GM18870 (cell line): Measurements from ENCODE around the gene ZNF728.
"Not testable (repeated sequence)": the region's sequence is repeated elsewhere in the genome, so short reads cannot be mapped to it uniquely, and the experiment has no call there.

Experiments
- ATAC-seq: cut with Tn5 transposase; IDR thresholded peaks from one replicate; pipeline ENCODE4 v1.9.1; 2021; ENCODE audit warnings: moderate library complexity; ENCODE audit not compliant: unreplicated experiment

ZNF728 gene

DNA sequence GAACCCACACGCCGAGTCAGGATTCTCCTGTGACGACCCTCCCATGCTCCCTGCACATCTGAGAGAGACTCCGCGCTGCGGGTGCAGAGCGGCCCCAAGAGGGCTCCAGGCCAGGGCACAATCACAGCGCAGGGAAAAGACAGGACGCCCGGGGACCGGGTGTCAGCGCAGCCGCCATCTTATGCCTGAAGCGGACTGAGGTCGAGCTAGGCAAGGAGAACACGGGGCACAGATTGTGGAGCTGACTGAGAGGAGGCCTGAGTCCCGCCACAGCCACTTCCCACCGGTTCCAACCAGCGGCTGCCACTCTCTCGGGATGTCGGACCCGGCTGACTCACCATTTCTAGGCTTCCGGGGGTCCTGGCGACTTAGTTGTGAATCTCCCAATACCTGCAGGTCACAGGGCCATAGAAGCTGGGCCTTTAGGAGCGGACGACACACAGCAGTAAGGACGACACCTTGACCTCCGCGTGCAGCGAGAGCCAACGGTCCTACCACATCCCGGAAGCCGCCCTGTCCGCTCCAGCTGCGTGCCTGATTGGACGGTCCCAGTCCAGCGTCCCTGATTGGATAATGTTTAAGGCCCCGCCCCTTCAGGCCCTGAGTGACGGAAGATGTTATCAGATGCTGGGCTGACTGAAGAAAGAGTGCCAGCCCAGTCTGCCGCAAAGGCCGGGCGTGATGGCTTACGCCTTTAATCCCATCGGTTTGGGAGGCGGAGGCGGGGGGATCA is at the start of gene ZNF728:
TSS of gene ZNF728 (minus strand) at position 487 of the 733 bp plus-strand sequence. CDS start at position 341, 146 bp downstream.
- ATAC-seq, result no peak

DNA sequence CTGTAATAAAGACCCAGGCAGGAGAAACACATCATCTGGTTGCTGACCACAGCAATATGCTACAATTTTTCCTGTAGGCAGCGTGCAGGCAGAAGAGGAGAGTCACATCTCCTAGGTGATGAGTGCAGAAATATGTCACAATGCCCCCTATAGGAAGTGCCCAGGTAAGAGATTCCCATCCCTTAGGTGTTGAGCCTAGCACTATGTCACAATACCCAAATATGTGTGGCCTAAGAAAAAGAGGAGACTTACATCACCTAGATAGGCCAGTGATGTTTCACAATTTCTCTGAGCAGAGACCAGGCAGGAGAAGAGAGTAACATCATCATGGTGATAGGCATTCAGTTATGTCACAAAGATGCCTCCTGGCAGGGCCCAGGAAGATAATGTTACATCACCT is 49.4 kb upstream of the ZNF728 start:
- no peak for ATAC-seq

DNA sequence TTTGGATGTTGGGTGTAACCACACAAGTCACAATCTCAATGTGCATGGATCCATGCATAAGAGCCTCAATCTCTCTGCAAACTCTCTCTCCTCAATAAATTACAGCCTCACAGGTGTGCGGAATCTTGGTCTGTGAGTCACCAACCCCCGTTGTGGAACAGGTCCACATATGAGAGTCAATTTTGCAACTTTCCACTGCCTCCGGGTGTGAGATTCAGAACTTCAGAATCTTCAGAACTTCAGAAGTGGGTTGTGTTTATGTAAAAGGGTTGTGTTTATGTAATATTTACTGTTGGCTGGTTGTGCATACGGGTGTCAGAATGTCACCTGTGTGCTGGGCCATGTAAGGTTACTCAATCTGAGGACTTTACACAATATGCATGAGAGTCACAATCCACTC is 46.3 kb upstream of the ZNF728 start:
- ATAC-seq, result no peak

DNA sequence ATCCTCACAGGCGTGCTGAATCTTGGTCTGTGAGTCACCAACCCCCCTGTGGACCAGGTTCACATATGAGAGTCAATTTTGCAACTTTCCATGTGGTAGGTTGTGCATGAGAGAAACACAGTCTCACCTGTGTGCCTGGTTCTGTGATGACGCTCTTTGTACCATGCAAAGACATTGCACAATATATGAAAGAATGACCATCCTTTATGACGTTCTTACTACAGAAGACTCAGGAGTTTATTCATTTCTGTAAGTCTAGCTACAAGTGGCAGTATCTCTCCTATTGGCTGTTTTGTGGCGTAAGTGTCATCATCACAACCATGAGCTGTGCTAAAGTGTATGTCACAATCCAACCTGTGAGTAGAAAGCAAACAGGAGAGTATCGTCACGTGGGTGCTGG is 43.8 kb upstream of the ZNF728 start:
- no peak for ATAC-seq

DNA sequence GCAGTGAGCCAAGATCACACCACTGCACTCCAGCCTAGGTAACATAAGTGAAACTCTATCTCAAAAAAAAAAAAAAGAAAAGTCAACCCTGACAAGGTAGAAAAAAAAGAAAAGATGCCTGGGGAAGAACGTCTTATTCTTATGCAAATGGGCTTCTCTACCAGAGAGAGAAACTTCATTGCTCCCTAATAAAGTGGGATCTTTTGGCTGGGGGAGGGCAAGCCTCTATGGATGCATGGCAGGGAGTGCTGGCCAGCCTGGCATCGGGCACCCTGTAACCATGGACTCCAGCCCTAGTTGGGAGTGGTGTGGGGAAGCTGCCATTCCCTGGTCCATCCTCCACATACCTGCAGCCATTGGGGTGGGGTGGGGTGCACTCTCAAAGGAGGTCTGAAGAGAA is 30.7 kb upstream of the ZNF728 start:
- ATAC-seq, result no peak

DNA sequence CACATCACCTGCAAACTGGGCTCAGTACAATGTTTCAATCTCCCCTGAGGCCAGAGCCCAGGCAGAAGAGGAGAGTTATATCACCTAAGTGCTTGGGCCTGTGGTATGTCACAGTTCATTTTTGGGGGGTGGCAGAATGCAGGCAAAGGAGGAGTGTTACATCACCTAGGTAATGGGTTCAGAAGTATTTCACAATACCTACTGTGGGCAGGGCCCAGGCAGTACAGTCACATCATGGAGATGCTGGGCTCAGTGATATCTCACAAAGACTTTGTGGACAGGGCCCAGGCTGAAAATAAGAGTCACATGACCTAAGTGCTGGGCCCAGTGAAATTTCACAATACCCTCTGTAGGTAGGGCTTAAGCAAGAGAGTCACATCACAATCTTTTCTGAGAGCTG is 12.7 kb upstream of the ZNF728 start:
- ATAC-seq, result no peak

DNA sequence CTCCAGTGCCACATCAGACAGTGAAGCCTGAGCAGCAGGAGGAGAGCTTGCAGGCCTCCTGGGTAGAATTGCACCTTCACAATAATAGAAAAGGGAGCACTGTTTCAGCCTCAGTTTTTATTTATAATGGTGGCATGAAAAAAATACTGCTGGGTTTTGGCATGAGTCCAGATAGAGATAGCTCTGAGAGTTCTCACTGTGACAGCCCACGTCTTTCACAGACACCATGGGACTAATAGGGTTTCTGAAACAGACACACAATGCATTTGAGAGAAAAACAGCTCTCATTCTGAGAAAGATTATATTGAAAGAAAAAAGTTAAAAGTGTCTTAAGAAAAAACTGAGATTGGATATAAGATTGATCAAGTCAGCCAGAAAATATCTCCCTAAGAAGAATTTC is 8.0 kb downstream of the ZNF728 start:
- ATAC-seq, result not testable (repeated sequence)

DNA sequence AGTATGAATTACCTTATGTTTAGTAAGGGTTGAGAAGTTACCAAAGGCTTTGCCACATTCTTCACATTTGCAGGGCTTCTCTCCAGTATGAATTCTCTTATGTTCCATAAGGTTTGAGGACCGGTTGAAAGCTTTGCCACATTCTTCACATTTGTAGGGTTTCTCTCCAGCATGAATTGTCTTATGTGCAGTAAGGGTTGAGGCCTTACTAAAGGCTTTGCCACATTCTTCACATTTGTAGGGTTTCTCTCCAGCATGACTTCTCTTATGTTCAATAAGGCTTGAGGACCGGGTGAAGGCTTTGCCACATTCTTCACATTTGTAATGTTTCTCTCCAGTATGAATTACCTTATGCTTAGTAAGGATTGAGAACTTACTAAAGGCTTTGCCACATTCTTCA is 26.7 kb downstream of the ZNF728 start:
- no peak for ATAC-seq

DNA sequence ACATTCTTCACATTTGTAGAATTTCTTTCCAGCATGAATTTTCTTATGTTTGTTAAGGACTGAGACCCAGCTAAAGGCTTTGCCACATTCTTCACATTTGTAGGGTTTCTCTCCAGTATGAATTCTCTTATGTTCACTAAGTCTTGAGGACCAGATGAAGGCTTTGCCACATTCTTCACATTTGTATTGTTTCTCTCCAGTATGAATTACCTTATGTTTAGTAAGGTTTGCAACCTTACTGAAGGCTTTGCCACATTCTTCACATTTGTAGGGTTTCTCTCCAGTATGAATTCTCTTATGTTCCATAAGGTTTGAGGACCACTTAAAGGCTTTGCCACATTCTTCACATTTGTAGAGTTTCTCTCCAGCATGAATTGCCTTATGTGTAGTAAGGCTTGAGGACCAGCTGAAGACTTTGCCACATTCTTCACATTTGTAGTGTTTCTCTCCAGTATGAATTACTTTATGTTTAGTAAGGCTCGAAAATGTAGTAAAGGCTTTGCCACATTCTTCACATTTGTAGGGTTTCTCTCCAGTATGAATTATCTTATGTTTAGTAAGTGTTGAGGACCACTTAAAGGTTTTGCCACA is 27.3 kb downstream of the ZNF728 start:
- ATAC-seq, result not testable (repeated sequence)

DNA sequence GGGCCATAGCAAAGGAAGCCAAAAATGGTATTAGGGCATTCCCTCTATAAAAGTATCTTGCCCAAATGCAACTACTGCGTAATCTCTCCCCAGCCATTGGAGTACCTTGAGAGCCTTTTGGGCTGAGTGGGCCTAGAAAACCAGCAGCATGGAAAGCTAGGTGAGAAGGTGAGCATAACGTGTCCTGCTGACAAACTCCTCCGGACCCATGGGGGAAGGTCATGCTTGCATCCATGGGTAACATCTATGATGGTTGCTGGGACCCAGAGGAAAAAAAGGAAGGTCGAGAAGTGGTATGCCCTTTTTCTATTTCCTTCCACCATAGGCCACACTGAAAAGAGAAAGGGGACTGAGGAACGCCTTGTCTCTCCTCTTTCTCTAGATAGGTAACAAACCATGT is 57.4 kb downstream of the ZNF728 start:
- no peak for ATAC-seq

DNA sequence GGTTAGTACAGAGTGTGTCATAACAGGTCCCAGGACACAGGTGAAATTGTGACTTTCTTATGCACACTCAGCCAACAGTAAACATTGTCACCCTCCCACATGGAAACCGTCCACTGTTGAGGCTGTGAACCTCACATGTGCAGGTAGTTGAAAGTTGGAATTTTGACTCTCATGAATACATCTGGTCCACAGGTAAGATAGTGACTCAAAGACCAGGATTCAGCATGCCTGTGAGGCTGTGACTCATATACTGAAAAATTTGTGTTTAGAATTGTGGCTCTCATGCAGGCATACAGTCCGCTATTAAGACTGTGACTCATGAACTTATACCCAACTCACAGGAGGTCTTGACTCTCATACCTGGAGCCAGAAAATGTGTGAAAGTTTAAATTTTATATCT is 67.8 kb downstream of the ZNF728 start:
- ATAC-seq, result no peak

DNA sequence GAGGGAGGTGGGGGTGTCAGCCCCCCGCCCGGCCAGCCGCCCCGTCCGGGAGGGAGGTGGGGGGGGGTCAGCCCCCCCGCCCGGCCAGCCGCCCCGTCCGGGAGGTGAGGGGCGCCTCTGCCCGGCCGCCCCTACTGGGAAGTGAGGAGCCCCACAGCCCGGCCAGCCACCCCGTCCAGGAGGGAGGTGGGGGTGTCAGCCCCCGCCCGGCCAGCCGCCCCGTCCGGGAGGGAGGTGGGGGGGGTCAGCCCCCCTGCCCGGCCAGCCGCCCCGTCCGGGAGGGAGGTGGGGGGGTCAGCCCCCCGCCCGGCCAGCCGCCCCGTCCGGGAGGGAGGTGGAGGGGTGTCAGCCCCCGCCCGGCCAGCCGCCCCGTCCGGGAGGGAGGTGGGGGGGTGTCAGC is 75.4 kb downstream of the ZNF728 start:
- not testable (repeated sequence) for ATAC-seq

DNA sequence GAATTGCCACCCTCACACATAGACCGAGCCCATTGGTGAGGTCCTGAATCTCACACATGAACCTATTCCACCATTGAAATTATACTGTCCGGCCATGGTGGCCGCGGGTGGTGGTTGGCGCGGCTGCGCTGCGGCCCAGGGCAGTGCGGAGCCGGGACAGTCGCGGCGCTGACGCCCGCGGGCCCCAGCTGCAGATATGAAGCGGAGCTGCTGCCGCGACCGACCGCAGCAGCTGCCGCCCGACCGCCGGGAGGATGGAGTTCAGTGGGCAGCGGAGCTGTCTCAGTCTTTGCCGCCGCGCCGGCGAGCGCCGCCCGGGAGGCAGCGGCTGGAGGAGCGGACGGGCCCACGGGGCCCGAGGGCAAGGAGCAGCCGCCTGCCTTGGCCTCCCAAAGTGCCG is 77.8 kb downstream of the ZNF728 start:
- ATAC-seq, result not testable (repeated sequence)
